ENCODE measurements around the gene EYS.

DNA sequence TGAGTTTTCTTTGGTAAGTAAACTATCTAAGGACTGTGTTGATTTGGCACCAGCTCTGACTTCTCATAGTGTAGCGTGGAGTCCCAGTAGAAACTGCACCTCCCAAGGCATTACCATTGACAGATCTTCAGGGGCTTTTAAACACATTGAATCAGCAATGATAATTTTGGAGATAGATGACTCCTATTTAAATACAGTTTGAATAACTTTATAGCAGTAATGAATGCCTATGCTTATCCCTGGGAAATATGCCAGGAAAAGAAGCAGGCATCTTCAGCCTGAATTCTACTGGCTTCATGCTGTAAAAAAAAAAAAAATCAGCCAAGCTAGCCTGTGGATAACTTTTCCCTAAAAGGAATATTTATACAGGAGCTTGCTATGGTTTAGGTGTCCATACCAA lies 895.9 kb downstream of the EYS start:
- TF ChIP-seq POLR2AphosphoS5 (IDR thresholded peaks at IDR 0.05; ENCODE audit: borderline replicate concordance, low read depth, low read length), result no peak
- TF ChIP-seq EZH2 (IDR thresholded peaks at IDR 0.05), result no peak
- TF ChIP-seq FOXP2 (optimal IDR thresholded peaks at IDR 0.05; ENCODE audit: control extremely low read depth, extremely low read length, insufficient read depth), result no peak

Data from SK-N-MC (cell line).